ENCODE results near the gene PSORS1C1.
"Not testable (repeated sequence)": the region's sequence is repeated elsewhere in the genome, so short reads cannot be mapped to it uniquely, and the experiment has no call there.

The PSORS1C1 gene

DNA sequence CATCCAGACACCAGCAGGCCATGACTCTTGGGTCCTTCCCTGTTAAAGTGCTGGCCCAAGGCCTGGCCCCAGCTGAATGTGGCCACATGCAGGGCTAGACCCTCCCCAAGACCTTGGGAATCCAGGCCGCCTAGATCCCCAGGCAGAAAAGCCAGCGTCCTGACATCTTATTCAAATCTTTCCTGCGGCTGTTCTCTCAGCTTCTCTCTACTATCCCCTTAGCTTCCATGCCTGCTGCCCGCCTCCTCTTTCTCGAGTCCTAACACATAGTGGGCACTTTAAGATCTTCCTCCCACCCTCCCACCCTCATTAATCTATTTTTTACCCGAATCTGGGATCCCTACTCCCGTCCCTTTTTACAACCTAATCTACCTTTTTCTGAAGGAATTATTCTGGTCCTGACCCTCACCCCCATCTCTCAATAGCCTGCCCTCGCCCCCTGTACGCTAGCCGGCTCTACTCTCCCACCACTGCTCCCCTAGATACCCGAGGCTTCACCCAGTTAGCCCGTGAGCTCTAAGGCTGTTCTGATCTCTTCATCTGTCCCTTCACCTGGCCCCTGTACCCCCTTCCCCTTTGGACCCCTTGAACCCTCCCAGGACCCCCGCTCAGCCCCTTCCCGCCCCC is 43.0 kb downstream of the PSORS1C1 start, which contains the start of gene CCHCR1:
Gene CCHCR1, minus strand, starts transcription at position 290 of the 627 bp plus-strand sequence. Its CDS starts 202 bp downstream, at position 88.
- no peak for DNase-seq (ENCODE audit: low read depth in 3 of 3, low spot score in 1 of 3)

DNA sequence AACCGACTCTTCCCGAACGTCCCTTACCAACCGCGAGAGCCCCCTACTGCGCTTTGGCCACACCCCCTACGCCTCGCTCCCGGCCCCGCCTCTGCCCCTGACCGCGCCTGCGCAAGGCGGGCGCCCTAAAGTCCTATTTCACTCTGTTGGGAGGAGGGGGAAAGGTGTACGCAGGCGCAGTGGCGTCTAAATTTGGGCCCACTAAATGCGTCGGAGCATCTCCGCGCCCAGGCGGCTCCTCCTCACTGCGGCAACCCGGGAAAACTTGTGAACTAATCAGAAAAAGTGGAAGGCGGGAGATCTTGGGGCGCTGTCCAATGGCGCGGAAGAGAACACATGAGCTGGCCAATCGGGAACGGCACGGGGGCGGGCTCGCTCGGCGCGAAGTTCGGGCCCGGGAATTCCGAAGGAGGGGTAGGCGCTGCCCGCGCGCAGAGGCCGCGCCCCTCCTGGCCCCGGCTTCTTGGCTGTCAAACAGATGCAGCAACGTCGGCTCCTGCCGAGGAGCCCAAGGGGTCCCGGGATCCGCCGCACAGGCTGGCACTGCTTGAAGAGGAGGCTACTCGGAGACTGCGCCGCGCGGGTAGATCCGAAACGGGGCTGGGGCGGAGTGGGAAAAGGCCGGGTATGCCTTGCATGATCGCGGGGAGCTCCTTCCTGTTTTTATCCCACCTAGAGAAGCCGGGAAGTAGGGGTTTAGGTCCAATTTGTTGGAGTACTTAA is 43.7 kb downstream of the PSORS1C1 start, which contains the start of gene TCF19:
Gene TCF19, plus strand, starts transcription at position 450 of the 723 bp plus-strand sequence. CDS start 881 bp downstream, outside the sequence.
- peak; percentile 98 to 99 (median 98) for DNase-seq (ENCODE audit: low read depth in 3 of 3, low spot score in 1 of 3)

DNA sequence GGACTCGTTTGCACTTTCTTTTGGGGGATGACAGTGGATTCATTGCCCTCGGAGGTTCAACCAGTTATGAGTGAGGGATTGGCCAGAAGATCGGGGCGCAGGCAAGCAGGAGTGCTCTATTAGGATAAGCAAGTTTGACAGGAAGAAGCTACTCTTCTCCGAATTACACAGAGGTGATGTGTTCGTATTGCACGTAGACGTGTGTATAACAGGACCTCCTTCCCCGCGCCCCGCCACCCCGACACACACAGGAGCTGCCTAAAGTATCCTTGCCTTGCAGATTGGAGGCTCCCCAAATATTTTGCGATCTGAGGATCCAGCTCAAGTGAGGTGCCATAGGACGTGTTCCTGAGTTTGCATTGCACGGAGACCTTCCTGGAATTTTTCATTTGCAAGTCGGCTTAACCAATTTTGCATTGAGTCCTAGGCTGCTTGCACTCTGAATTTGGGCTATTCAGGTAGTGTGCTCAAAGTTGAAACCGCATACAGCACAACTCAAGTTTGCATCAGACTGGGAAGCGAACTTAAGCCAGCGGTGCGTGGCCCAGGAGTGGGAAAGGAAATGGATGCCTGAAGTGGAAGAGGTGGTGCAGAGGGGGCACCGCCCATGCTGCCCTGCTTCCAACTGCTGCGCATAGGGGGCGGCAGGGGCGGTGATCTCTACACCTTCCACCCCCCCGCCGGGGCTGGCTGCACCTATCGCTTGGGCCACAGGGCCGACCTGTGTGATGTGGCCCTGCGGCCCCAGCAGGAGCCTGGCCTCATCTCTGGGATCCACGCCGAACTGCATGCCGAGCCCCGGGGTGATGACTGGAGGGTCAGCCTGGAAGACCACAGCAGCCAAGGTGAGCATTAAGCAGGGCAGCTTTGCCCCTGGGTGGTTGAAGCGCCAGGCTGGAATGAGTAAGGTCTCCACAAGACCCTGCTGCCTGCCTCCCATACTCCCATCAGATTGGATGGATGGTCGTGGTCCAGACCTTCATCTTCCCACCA is 44.6 kb downstream of the PSORS1C1 start:
- no peak for DNase-seq (ENCODE audit: low read depth in 3 of 3, low spot score in 1 of 3)

DNA sequence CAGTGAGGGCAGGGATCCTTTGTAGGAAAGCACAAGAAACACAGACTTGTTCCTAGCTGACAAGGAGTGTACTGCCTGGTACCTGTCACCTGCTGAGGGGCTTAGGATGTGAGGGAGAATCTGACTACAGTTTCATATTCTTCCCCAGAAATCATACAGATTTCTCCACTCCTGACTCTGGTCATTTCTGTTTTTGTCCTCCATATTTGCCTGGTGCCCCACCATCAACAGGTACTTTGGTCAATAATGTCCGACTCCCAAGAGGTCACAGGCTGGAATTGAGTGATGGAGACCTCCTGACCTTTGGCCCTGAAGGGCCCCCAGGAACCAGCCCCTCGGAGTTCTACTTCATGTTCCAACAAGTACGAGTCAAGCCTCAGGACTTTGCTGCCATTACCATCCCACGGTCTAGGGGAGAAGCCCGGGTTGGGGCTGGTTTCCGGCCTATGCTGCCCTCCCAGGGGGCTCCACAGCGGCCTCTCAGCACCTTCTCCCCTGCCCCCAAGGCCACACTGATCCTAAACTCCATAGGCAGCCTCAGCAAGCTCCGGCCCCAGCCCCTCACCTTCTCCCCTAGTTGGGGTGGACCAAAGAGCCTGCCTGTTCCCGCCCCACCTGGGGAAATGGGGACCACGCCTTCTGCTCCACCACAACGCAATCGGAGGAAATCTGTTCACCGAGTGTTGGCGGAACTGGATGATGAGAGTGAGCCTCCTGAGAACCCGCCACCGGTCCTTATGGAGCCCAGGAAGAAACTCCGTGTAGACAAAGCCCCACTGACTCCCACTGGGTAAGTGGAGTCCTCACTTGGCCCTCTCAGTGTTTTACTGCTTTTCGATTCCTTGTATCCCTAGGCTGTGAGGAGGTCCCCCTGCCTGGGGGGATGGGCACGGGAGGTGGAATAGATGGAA is 46.9 kb downstream of the PSORS1C1 start:
- DNase-seq (ENCODE audit: low read depth in 3 of 3, low spot score in 1 of 3), result no peak

DNA sequence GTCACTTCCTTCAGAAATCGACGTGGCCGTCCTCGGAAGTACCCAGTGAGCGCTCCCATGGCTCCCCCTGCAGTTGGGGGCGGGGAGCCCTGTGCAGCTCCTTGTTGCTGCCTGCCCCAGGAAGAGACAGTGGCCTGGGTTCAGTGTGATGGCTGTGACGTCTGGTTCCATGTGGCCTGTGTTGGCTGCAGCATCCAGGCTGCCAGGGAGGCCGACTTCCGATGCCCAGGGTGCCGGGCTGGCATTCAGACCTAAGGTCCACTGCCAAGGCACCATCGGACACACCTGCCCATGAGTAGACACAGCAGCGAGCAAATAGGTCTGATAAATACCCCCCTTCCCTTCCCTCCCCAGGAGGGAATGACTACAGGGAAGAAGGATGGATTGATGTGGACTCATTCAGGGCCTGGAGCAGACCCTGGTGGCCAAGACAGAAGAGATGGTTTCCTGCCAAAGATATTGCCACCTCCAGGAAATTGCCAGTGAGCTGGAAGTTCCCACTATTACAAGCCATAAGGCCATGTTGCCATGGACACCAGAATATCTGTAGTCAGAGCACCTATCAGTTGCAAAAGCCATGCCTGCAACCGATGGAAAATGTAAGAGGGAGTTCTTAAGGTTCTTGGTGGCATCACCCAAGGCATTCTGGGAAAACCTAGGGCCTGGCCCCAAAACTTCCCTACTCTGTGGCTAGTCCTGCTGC is 48.0 kb downstream of the PSORS1C1 start:
- no peak for DNase-seq (ENCODE audit: low read depth in 3 of 3, low spot score in 1 of 3)

DNA sequence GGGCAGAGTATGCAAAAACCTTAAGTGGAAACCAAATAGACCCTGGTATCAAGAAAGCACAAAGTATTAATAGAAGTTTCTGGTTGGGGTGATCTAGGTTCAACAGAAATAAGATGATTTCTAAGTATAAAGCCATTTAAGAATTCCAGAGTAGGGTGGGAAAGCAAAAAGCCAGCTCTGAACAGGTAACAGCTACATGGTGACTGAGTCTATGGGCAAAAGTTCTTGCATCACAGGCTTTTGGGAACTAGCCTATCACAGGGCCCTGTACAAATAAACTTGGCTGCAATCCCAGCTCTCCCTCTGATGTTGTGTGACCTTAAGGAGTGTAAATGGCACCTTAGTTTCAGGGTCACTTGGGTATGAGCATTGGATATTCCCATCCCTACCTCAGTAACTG is 49.3 kb downstream of the PSORS1C1 start:
- no peak for DNase-seq (ENCODE audit: low read depth in 3 of 3, low spot score in 1 of 3)

DNA sequence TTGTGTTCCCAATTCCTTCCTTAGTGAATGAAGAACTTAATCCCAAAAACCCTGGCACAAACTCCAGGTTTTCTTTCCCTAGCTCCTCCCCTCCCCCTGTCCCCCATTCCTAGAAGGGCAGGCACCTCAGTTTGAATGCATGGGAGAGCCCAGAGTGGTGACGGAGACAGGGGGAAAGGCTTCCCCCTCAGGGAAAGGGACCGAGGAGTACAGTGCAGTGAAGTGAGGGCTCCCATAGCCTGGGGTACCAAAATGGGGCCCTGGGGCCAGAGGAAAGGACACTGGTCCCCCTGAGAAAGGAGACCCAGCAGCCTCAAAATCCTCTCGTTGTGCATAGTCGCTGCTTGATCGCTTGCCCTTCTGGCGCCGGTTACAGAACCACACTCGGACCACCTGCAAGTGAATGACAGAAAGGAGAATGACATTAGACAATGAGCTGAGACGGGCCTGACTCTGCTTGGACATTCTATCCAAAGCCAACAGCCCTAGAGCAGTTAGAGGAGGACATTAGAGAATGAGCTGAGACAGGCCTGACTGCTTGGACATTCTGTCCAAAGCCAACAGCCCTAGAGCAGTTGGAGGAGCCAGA is 50.0 kb downstream of the PSORS1C1 start:
- not testable (repeated sequence) for DNase-seq (ENCODE audit: low read depth in 3 of 3, low spot score in 1 of 3)

DNA sequence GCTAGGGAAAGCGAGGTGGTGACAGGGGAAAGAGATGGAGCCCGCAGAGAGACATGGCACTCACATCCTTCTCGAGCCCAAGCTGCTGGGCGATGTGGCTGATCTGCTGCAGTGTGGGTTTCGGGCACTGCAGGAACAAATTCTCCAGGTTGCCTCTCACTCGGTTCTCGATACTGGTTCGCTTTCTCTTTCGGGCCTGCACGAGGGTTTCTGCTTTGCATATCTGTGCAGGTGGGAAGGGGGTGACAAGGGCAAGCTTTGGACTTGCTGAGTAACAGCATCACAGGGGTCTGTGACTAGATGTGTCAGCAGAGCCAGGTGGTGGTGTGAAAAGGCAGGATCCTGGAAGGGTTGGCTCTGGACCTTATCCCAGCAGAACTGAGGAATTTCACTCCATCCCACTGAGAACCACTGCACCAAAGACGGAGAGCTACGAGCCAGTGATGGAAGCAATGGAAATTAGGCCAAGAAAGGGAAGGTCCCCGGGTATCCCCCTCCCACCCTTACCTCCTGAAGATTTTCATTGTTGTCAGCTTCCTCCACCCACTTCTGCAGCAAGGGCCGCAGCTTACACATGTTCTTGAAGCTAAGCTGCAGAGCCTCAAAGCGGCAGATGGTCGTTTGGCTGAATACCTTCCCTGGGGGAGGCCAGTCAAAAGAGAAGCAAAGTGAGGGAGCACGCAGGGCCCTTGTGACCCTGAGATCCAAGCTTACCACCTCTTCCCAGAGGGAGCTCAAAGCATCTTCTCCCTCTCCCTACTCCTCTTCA is 50.6 kb downstream of the PSORS1C1 start:
- DNase-seq (ENCODE audit: low read depth in 3 of 3, low spot score in 1 of 3), result not testable (repeated sequence)

DNA sequence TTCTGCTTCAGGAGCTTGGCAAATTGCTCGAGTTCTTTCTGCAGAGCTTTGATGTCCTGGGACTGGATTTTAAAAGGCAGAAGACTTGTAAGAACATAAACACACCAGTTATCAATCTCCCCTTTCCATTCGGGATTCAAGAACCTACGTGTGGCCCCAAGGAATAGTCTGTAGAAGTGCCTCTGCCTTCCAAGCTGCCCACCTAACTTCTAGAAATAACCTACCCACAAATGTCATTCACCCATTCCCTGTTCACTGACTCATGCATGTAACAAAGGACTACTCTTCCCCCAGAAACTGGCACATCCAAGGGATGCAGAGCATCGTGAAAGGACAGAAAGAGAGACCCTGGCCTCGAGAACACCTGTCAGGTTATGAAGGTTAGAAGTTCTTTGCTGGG is 51.4 kb downstream of the PSORS1C1 start:
- no peak for DNase-seq (ENCODE audit: low read depth in 3 of 3, low spot score in 1 of 3)

DNA sequence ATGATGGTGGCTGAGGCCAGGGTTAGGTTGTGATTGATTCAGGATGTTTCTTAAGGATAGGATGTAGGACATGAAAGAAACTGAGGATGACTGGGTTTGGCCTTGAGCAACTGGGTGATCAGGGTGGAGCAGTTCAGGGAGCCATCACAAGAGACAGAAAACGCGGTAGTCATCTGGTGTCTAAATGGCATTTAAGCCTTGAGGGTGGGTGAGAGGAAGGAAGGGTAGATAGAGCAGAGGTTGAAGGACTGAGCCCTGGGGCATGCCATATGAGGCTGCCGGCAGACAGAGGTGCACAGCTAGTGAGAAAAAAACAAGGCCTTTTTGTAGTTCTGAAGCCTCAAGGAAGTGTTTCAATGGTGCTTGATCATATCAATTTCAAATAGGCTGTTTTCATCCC is 54.0 kb downstream of the PSORS1C1 start:
- no peak for DNase-seq (ENCODE audit: low read depth in 3 of 3, low spot score in 1 of 3)

DNA sequence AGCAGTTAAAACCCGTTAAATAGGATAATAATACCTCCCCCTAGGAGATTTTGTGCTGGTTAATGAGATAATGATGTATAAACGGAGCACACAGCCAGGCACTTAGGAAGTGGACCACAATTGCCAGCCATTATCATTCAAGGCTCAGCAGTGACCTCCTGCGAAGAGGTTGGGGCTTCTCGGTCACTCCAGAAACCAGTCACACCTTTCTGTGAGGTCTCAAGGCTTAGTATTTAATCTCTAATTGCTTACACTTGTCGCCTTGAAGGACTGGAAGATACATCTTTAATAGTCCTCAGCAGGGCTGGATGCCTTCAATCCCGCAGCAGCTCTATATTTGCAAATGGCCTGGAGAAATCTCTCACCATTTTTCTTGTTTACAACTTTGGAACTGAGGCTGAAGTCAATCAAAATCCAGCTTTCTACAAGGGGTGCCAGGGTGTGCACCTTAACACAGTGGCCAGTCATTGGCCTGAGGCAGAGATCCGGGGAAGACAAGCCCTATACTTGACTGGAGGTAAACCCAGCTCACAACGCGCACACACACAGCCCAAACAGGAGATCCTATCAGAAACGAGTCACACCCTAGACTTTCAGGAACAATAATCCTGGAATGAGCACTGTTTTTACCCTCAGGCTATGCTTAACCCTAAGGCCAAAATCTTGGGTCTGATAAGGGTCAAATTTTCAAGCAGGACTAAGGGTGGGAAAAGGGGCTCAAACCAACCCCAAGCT is 54.7 kb downstream of the PSORS1C1 start:
- DNase-seq (ENCODE audit: low read depth in 3 of 3, low spot score in 1 of 3), result no peak

DNA sequence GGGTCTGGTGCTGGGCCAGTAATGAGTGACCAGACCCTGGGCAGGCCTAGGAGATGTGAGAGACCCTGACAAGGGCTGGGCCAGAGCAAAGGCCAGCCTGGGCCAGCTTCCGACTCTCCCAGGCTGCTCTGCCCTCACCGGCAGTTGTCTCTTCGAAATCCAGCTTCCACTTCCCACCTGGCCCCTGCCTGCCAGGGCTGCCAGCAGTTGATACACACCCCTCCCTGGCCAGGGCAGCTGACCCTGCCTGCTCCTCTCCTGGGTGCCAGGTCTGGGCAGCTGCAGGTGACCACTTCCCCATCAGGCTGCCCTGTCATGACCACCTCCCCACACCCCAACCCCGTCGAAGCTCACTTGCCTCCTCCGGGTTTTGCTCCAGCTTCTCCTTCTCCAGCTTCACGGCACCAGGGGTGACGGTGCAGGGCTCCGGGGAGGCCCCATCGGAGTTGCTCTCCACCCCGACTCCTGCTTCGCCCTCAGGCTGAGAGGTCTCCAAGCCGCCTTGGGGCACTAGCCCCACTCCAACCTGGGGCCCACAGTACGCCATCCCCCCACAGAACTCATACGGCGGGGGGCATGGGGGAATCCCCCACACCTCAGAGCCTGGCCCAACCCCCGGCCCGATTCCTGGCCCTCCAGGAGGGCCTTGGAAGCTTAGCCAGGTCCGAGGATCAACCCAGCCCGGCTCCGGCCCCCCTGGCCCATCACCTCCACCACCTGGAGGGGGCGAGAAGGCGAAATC is 55.4 kb downstream of the PSORS1C1 start:
- not testable (repeated sequence) for DNase-seq (ENCODE audit: low read depth in 3 of 3, low spot score in 1 of 3)

DNA sequence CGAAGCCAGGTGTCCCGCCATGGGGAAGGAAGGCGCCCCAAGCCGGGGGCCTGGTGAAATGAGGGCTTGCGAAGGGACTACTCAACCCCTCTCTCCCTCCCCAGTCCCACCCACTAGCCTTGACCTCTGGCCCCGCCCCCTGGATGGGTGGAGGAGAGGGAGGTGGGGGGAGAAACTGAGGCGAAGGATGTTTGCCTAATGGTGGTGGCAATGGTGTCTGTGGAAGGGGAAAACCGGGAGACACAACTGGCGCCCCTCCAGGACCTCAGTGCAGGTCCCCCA is 55.9 kb downstream of the PSORS1C1 start, which contains the start of gene POU5F1:
Gene POU5F1, minus strand, starts transcription at position 83 of the 282 bp plus-strand sequence. Its CDS starts 62 bp downstream, at position 21.
- DNase-seq (ENCODE audit: low read depth in 3 of 3, low spot score in 1 of 3), result no peak

DNA sequence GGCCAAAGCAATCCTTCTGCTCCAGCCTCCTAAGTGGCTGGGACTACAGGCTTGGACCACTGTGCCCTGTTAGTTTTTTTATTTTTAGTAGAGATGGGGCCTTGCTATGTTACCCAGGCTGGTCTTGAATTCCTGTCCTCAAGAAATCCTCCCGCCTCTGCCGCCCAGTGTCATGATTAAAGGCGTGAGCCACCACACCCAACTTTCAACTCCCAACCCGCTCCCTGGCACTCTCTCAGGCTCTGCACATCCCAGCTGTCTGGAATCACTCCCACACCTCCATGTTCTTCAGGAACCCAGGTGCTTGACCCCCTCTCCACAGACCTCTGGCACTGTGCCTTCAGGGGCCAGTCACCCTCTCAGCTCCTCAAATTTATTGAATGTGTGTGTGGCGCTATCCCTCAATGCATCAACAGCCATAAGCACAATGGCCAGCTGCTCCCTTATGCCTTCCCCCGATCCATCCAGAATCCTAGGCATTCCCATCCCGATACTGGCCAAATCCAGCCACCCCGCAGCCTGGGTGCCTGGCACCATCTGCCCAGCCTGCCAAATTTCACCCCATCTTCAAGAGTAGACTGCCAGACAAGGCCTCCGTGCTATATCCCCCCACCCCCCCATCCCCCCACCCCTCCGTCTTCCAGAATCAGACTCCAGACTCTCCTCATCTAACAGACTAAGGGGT is 56.5 kb downstream of the PSORS1C1 start:
- no peak for DNase-seq (ENCODE audit: low read depth in 3 of 3, low spot score in 1 of 3)

DNA sequence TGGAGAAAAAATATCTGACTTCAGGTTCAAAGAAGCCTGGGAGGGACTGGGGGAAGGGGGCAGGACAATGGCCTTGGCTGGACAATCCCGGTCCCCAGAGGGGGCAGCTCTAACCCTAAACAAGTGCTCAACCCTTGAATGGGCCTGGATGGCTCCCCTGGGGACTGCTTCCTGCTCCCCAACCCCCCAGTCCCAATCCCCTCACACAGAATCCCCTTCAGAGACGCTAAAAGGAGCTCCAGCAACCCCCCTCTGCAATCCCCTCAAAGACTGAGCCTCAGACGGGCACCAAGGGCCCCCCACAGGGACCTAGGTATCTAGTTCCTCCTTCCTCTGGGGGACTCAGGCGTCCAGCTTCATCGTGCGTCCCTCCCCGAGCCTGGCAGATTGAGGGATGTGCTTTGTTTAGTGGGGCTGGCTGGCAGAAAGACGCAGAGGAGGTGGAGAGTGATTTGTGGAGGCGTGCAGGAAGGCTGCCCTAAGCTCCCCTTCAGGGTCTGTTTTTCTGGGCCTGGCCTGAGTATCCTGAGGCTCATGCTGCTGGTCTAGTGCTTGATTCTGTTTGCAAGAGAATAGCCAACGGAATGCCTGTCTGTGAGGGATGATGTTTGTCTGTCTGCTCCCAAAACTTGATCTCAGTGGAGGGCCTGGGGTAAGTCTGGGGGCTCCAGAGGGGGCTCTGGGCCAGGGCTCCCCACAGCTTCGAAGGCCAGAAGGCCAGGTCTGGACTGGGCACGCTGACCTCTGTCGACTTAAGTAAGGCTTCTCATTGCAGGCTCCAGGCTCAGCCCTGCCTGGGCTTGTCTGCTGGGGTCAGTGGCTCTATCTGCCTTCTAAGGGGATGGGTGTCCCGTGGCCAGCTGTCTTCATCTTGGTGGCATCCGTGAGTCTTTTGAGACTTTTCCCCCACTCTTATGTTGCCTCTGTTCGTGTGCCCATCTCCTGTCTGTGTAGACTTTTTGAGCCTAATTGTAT is 57.6 kb downstream of the PSORS1C1 start:
- no peak for DNase-seq (ENCODE audit: low read depth in 3 of 3, low spot score in 1 of 3)
